Endothelial cell (in vitro differentiated cells): ENCODE measurements around the gene PGF. TPM values are rescaled to one million over a fixed set of nuclear protein-coding genes. Genes with fewer than 3 reads are reported as not detected.

Experiments
- DNase-seq: peaks from one replicate; pipeline ENCODE4 v3.0.0; 2021; ENCODE audit warnings: low spot score
- H3K27ac Mint-ChIP-seq: one replicate; pipeline ENCODE4 v1.8.0; 2021; ENCODE audit warnings: mixed read lengths, inconsistent platforms; ENCODE audit not compliant: unreplicated experiment
- H3K27me3 Mint-ChIP-seq: one replicate; pipeline ENCODE4 v1.8.0; 2021; ENCODE audit warnings: mild to moderate bottlenecking, moderate library complexity, mixed read lengths, inconsistent platforms; ENCODE audit not compliant: unreplicated experiment
- H3K36me3 Mint-ChIP-seq: one replicate; pipeline ENCODE4 v1.8.0; 2021; ENCODE audit warnings: mild to moderate bottlenecking, low read depth, mixed read lengths, inconsistent platforms; ENCODE audit not compliant: unreplicated experiment
- H3K4me1 Mint-ChIP-seq: one replicate; pipeline ENCODE4 v1.8.0; 2021; ENCODE audit warnings: mild to moderate bottlenecking, mixed read lengths, inconsistent platforms; ENCODE audit not compliant: unreplicated experiment
- H3K4me3 Mint-ChIP-seq: one replicate; pipeline ENCODE4 v1.8.0; 2021; ENCODE audit warnings: mild to moderate bottlenecking, mixed read lengths, inconsistent platforms; ENCODE audit not compliant: unreplicated experiment
- H3K9me3 Mint-ChIP-seq: one replicate; pipeline ENCODE4 v1.8.0; 2021; ENCODE audit warnings: mixed read lengths, inconsistent platforms; ENCODE audit not compliant: unreplicated experiment
- CTCF ChIP-seq: fragments of 200-600 bp; sonication (generic); IDR thresholded peaks from one replicate; pipeline ENCODE4 v1.5.0; 2021; ENCODE audit warnings: antibody characterized with exemption; ENCODE audit not compliant: unreplicated experiment
- total RNA-seq: library from RNA; stranded (reverse); fragmentation: NEBNext Ultra II Directional; extraction: Animal tissue kit (Norgen Biotek cat#: 25700); gene quantifications from one replicate; pipeline ENCODE4 v1.2.1, GENCODE V29; 2021; ENCODE audit not compliant: unreplicated experiment

PGF gene
- total RNA-seq, 1 donor from 2014 or later = 6.5 TPM

GRCh38 chr14:74912801-74913200 is 42.6 kb downstream of the PGF start:
- Mint-ChIP-seq H3K4me3 (no peak overlapping the region), H3K27ac (no peak overlapping the region)
- DNase-seq = no peak

GRCh38 chr14:74912111-74912510 is 43.3 kb downstream of the PGF start:
- Mint-ChIP-seq H3K4me1 (peaks cover 11% of the 10 kb centered on the region), H3K9me3 (no peaks in the 10 kb centered on the region), H3K4me3 (no peak overlapping the region), H3K27me3 (peaks cover 6% of the 10 kb centered on the region), H3K36me3 (peaks cover 4% of the 10 kb centered on the region), H3K27ac (no peak overlapping the region)
- no peak for DNase-seq
- no peak for TF ChIP-seq CTCF

More at GRCh38 chr14:74912801-74913200, 42.6 kb downstream of the PGF start:
- peaks cover 9% of the 10 kb centered on the region for H3K36me3 Mint-ChIP-seq
- TF ChIP-seq CTCF = no peak
- H3K9me3 Mint-ChIP-seq = no peaks in the 10 kb centered on the region
- H3K4me1 Mint-ChIP-seq = peaks cover 7% of the 10 kb centered on the region
- H3K27me3 Mint-ChIP-seq = peaks cover 6% of the 10 kb centered on the region

- peak overlapping the region; percentile 51 for H3K4me3 Mint-ChIP-seq
- peaks cover 11% of the 10 kb centered on the region for H3K4me1 Mint-ChIP-seq
- no peak for DNase-seq
- peaks cover 4% of the 10 kb centered on the region for H3K36me3 Mint-ChIP-seq
- H3K27ac Mint-ChIP-seq = peak overlapping the region; percentile 72
- H3K9me3 Mint-ChIP-seq = no peaks in the 10 kb centered on the region
- peaks cover 6% of the 10 kb centered on the region for H3K27me3 Mint-ChIP-seq
- TF ChIP-seq CTCF = no peak
Measured at GRCh38 chr14:74911704-74912103, 43.7 kb downstream of the PGF start.

- H3K27me3 Mint-ChIP-seq = peaks cover 5% of the 10 kb centered on the region
- DNase-seq = no peak
- no peak for TF ChIP-seq CTCF
- H3K4me3 Mint-ChIP-seq = peak overlapping the region; percentile 51
- peaks cover 11% of the 10 kb centered on the region for H3K4me1 Mint-ChIP-seq
- H3K27ac Mint-ChIP-seq = peak overlapping the region; percentile 72
- H3K36me3 Mint-ChIP-seq = peaks cover 4% of the 10 kb centered on the region
- no peaks in the 10 kb centered on the region for H3K9me3 Mint-ChIP-seq
Measured at GRCh38 chr14:74911221-74911620, 44.2 kb downstream of the PGF start.

- Mint-ChIP-seq H3K36me3 (peaks cover 4% of the 10 kb centered on the region), H3K27me3 (peaks cover 3% of the 10 kb centered on the region), H3K4me3 (no peak overlapping the region), H3K4me1 (peaks cover 11% of the 10 kb centered on the region), H3K9me3 (no peaks in the 10 kb centered on the region), H3K27ac (peak overlapping the region; percentile 70)
- TF ChIP-seq CTCF = no peak
- no peak for DNase-seq
Measured at GRCh38 chr14:74910556-74910955, 44.8 kb downstream of the PGF start.
